ENCODE results near the gene C5AR2.
"Not testable (repeated sequence)": the region's sequence is repeated elsewhere in the genome, so short reads cannot be mapped to it uniquely, and the experiment has no call there.

The C5AR2 gene

GRCh38 chr19:47331931-47332547, at the start of gene C5AR2:
TSS of gene C5AR2 (plus strand) at chr19:47332175. CDS start at chr19:47340800, 8,625 bp downstream.
- no peak for DNase-seq

- DNase-seq = no peak
Observed at GRCh38 chr19:47283405-47284059, 48.4 kb upstream of the C5AR2 start.

- peak; percentile 76 for DNase-seq
Observed at GRCh38 chr19:47284324-47284899, 47.6 kb upstream of the C5AR2 start.

GRCh38 chr19:47296036-47296435, 35.9 kb upstream of the C5AR2 start:
- peak; percentile 87 for DNase-seq

- not testable (repeated sequence) for DNase-seq
Observed at GRCh38 chr19:47300867-47301266, 31.1 kb upstream of the C5AR2 start.

- DNase-seq = no peak
Observed at GRCh38 chr19:47302249-47302648, 29.7 kb upstream of the C5AR2 start.

- DNase-seq = no peak
Observed at GRCh38 chr19:47303966-47304365, 28.0 kb upstream of the C5AR2 start.

GRCh38 chr19:47305309-47305751, 26.6 kb upstream of the C5AR2 start:
- DNase-seq = peak; percentile 51

GRCh38 chr19:47306303-47306702, 25.7 kb upstream of the C5AR2 start:
- no peak for DNase-seq

GRCh38 chr19:47309038-47309437, 22.9 kb upstream of the C5AR2 start:
- DNase-seq = no peak

GRCh38 chr19:47309608-47310007, 22.4 kb upstream of the C5AR2 start, which contains the start of gene C5AR1:
TSS of gene C5AR1 (plus strand) at chr19:47309861. CDS start at chr19:47309896, 35 bp downstream.
- DNase-seq = no peak

- DNase-seq = no peak
Observed at GRCh38 chr19:47310323-47310722, 21.7 kb upstream of the C5AR2 start.

- DNase-seq = no peak
Observed at GRCh38 chr19:47310819-47311218, 21.2 kb upstream of the C5AR2 start.

GRCh38 chr19:47312366-47313006, 19.5 kb upstream of the C5AR2 start:
- no peak for DNase-seq

- no peak for DNase-seq
Observed at GRCh38 chr19:47313754-47314295, 18.1 kb upstream of the C5AR2 start.

GRCh38 chr19:47315125-47315821, 16.7 kb upstream of the C5AR2 start:
- DNase-seq = peak; percentile 14

GRCh38 chr19:47316513-47316912, 15.5 kb upstream of the C5AR2 start:
- DNase-seq = no peak

- no peak for DNase-seq
Observed at GRCh38 chr19:47319923-47320871, 11.8 kb upstream of the C5AR2 start.

GRCh38 chr19:47321630-47322029, 10.3 kb upstream of the C5AR2 start:
- no peak for DNase-seq

GRCh38 chr19:47322058-47322457, 9.9 kb upstream of the C5AR2 start:
- DNase-seq = no peak

- no peak for DNase-seq
Observed at GRCh38 chr19:47323409-47323808, 8.6 kb upstream of the C5AR2 start.

- DNase-seq = no peak
Observed at GRCh38 chr19:47323872-47324271, 8.1 kb upstream of the C5AR2 start.
